NCI-H146 treated with DMSO at 0.1 percent for 48 hours (cell line): ENCODE measurements around the gene NCOA4.
A peak's percentile ranks its signal among the peaks of the same experiment; 100 is the strongest.
"Not testable (repeated sequence)": the region's sequence is repeated elsewhere in the genome, so short reads cannot be mapped to it uniquely, and the experiment has no call there.

ENCODE experiments used
- DNase-seq: peaks from one replicate; lab custom pipeline; 2025; ENCODE audit not compliant: unreplicated experiment; lab: John Stamatoyannopoulos, UW

The NCOA4 gene

DNA sequence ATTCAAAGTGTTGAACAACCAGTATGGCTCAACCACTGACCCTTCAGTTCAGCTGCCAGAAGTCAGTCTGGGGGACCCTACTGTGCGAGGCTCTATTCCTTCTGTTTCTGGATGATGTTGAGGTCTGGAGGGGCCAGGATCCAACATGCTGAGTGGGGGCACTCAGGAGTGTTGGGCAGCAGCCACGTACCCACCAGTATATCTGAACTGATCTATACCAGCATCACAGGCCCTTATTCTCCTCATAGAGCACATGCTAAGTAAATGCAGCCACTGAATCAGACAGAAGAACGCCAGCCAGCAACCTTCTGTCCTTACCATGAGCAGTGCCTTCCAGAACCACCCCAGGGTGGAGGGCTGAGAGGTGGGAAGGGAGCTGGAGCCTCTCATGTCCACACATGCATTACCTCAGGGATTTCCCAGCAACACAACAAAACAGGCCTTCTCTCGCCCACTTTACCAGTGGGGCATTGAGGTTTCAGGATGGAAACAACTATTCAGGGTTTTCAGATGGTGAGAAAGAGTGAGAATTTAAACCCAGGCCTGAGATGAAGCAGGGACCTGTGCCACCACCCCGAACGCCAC lies 22.5 kb upstream of the NCOA4 start:
- DNase-seq = no peak

- no peak for DNase-seq
Observed at GRCh38 chr10:46052057-46052790, 21.8 kb upstream of the NCOA4 start.

- DNase-seq = no peak
Observed at GRCh38 chr10:46050941-46051623, 20.7 kb upstream of the NCOA4 start.

DNA sequence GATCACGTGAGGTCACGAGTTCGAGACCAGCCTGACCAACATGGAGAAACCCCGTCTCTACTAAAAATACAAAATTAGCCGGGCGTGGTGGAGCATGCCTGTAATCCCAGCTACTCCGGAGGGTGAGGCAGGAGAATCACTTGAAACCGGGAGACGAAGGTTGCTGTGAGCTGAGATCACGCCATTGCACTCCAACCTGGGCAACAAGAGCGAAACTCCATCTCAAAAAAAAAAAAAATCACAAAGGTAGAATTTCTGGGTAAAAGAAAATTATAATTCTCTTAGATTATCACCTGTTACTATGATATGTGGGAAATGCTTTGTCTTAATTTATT lies 19.0 kb upstream of the NCOA4 start:
- DNase-seq = not testable (repeated sequence)

DNA sequence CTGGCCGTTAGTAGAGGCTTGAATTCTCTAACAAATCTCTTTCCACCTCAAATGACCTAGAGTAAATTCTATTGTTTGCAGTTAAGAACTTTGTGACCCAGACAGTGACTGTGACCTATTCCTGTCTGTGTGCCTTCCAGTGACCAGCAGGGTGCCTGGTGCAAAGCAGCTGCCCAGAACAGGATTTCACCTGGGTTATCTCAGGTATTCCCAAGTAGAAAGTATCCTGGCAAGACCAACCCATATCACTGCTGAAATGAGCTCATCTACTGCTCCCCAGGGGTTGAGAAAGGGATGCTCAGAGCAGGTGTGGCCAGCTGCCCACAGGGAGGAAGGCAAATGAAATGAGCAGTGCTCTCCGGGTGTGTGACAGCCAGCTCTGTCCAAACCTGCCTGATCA lies 17.7 kb upstream of the NCOA4 start:
- DNase-seq = peak; percentile 41

GRCh38 chr10:46046261-46046660 lies 15.8 kb upstream of the NCOA4 start, which contains the start of gene MSMB:
MSMB (minus strand) TSS chr10:46046269; CDS start chr10:46046237, 32 bp downstream.
- DNase-seq = no peak

DNA sequence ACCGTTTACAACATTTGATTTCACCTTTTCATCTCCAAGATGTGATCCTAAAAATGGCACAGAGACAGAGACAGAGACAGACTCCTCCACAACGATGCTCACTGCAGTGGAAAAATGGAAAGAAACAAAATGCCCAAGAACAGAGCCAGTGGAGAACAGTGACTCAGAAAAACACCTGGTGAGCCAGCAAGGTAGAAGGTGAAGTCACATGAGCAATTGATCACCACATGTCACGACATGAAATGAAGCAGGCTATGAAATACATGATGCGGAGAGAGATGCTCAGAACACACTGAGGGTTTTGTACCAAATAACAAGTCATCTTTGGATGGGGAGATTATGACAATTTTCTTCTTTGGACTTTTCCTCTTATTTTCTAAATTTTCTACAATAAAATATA lies 12.1 kb upstream of the NCOA4 start:
- no peak for DNase-seq

- DNase-seq = no peak
Observed at GRCh38 chr10:46040004-46040403, 9.6 kb upstream of the NCOA4 start.

DNA sequence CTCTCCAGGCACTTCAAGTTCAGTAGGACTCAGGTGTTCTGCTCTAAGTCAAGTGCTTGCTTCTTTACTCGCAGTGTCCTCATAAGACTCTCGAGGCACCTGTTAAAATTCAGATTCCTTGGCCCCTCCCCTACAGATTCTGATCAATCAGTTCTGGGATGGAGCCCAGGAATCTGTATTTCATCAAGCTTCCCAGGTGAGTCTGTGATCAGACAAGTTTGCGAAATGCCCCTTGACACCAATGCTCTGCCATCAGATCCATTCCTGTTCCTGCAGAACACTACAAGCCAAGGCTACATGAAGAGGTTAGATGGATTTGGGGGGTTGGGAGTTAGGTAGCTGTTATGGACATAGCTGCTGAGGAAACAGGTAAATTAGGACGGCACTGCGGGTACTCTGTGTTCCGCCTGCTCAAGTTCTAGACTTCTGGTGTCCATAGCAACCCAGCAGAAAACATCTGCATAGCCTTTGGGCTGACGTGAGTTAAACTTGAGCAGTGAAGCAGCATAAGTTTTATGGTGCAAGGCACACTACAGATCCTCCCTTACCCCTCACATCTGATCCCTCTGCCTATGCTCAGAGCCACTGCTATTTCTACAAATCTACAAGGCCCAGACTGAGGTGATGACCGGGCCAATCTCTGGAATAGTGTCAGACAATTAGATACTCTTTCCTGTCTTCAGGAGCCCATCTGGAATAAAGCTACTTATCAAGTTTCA lies 6.8 kb upstream of the NCOA4 start:
- no peak for DNase-seq

DNA sequence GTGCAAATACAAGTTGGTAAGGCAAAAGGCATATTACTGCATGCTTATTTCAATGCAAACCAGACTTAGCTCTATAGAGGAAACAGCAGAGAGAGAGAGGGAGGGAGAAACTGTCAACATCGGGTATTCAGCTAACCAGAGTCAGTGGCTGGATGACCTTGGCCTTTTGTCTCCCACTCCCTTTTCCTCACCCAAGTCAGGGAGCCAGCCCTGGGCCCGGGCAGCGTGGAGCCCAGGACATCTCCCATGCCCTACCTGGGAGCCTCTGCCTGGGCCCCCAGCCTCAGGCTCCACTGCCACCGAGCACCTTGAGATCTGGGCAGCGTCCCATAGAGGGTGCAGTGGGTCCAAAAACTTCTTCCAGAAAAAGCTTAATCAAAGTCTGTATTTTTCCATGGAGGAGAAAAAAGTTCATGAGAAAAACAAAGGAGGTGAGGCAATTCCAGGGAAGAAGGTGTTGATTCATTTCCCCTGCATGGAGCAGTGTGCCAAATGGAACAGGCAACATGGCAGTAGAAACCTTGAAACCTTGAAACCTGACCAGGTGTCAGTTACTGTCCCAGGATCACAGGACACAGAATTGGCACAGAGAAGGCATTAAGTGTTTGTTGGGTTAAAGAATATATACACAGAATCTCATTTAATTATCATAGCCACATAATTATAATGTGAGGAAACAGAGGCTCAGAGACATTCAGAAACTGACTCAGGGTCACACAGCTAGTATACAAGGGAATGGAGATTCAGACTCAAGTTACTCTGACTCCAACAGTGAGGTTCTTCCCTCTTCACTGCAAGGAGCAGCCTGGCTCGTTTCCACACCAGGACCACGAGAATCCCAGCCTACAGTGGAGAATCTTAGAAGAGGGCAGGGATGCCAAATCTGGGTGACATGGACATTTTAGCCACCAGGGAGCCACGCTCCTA lies 5.8 kb upstream of the NCOA4 start:
- DNase-seq = no peak

- no peak for DNase-seq
Observed at GRCh38 chr10:46033602-46034011, 3.2 kb upstream of the NCOA4 start.

DNA sequence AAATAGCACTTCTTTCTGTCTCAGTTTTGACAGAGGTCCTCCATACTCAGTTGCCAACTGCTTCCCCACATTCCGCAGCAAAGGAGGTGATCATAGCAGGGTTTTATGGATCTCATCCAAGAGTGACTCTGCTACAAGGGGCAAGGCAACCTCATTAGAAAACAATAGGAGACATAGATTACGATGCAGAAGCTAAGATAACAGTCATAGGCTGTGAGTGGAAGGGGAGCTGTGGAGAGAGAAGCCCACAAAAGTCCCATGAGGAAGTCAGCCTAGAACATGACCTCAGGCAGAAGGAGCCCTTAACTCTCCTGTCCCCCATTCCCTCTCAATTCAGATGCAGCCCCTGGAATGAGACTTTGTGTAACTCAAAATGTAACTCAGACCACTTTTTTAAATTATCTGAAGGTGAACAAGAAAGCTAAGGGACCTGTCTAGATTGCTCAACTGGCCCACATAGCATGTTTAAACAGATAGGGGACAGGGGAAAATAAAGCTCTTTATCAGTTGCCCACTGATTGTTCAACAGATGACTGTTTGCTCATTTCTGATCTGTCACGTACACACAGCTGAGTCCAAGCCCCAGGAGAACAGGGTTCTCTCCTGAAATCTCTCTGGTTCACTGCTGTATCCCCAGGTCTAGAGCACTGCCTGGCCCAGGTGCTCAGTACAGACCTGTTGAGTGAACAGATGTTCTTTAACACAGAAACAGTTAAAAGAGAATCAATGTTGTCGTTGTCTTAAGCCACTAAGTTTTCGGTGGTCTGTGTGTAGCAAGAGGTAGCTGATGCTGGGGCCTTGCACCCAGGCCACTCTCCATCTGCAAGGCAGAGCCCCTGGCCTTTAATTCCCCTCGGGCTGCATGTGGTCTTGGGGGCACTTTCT lies 1.5 kb upstream of the NCOA4 start:
- DNase-seq = no peak

GRCh38 chr10:46029461-46030030 lies 877 bp downstream of the NCOA4 start:
- DNase-seq = no peak

GRCh38 chr10:46028584-46029460 lies 1.6 kb downstream of the NCOA4 start:
- peak; percentile 27 for DNase-seq

DNA sequence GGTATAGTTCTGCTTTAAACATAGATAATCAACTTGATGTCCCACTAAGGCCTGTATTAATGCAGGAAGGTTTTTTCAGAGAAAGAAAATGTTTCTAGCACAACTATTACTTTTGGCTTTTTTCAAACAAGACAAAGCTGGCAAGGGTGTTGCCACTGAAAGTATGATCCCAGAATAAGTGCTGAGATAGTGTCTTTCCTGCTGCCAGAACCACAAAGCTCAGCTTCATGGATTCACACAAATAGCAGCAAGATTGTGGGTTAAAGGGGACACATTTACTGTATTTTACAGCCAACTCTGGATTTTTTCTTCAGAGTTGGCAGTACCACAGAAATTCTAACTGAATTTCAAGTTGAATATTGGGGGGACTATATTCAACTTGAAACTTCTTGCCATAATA lies 4.3 kb downstream of the NCOA4 start:
- DNase-seq = no peak

GRCh38 chr10:46025406-46025805 lies 5.0 kb downstream of the NCOA4 start:
- DNase-seq = no peak

DNA sequence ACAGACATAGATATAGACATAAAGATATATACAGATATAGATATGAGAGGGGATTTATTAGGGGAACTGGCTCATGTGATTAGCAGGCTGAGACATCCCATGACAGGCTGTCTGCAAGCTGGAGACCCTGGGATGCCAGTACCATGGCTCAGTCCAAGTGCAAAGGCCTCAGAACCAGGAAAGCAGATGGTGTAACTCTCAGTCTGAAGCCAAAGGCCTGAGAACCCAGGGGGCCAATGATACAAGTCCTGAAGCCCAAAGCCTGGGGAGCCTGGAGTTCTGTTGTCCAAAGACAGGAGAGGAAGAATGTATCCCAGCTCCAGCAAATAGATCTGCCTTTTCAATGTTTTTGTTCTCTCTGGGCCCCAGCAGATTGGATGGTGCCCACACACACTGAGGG lies 5.5 kb downstream of the NCOA4 start:
- DNase-seq = no peak

DNA sequence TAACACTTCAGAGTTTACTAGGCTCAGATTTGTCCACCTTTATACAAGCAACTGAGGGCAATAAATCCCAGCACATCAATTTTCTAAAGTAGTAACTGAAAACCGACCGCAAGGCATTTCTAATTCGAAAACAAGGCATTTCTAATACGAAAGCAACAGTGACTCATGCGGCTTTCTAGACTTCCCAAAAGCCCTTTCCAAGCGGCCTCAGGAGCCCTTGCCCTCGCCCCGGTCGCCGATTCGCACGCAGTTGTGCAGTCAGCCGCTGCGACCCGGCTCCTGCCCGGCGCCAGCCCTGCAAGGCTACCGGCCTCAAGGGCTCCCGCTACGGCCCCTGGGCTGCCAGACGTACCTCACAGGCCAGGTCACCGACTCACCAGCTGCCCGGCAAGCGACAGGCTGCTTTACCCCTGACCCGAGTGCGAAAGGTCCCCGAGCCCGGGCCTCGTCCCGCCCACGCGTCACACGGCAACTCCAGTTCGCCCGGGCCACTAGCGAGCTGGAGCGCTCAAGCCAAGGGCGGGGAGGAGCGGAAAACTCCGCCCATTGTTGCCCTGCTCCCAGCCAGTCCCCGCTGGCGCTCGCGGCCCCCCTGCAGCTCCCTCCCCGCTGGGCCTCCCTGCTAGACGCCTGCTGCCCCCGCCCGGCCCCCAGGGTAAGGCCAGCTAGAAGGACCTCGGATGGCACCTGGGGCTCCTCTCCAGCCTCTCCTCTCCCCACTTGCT lies 7.3 kb downstream of the NCOA4 start:
- peak; percentile 40 for DNase-seq
